Transverse colon (tissue), 4 donors: ENCODE data around the gene VEPH1.

ENCODE experiments used
- CTCF ChIP-seq, 5 experiments: fragments of 200-600 bp in 3 of 5; fragments of 450-650 bp in 2 of 5; sonication (generic) in 3 of 5; IDR thresholded peaks; 1 replicate in 2 of 5; 2 replicates in 3 of 5; pipeline ENCODE4 v1.5.1; 2016 to 2017; ENCODE audit warnings: antibody characterized with exemption in 5 of 5, inconsistent platforms in 3 of 5, mild to moderate bottlenecking in 2 of 5, moderate library complexity in 1 of 5
- POLR2A ChIP-seq: fragments of 450-650 bp; IDR thresholded peaks from one replicate; pipeline ENCODE4 v1.6.1; 2016; ENCODE audit warnings: antibody characterized with exemption, mild to moderate bottlenecking, moderate library complexity
- POLR2AphosphoS5 ChIP-seq, 3 donors: sonication (generic); formaldehyde crosslinking; IDR thresholded peaks; one replicate each; pipeline ENCODE4 v1.6.1; 2016; ENCODE audit warnings: antibody characterized with exemption in 3 of 3

GRCh38 chr3:157409516-157409915 lies 93.7 kb downstream of the VEPH1 start:
- TF ChIP-seq CTCF (IDR thresholded peaks at IDR 0.05) (no peak), POLR2AphosphoS5 (IDR thresholded peaks at IDR 0.05) (no peak), POLR2A (no peak)
